Esophagus muscularis mucosa (tissue), 4 donors: ENCODE data around the gene COX6A1. TPM values are rescaled to one million over a fixed set of nuclear protein-coding genes. Genes with fewer than 3 reads are reported as not detected.

ENCODE experiments used
- DNase-seq: peaks from one replicate; pipeline ENCODE4 v3.0.0-alpha.2; 2017; ENCODE audit errors: extremely low spot score
- H3K27ac ChIP-seq, 4 donors: fragments of 200-600 bp; sonication (generic); replicated peaks in 1 of 4; 1 replicate in 3 of 4; 2 replicates in 1 of 4; pipeline ENCODE4 v1.5.1; 2016 to 2019; ENCODE audit warnings: mild to moderate bottlenecking in 1 of 4
- H3K27me3 ChIP-seq, 4 donors: fragments of 200-600 bp; sonication (generic); one replicate each; pipeline versions ENCODE4 v1.5.1 to v1.6.0; 2016 to 2019
- H3K36me3 ChIP-seq, 4 donors: fragments of 200-600 bp; sonication (generic); one replicate each; pipeline ENCODE4 v1.5.1; 2016 to 2019
- H3K4me1 ChIP-seq, 4 donors: fragments of 200-600 bp; sonication (generic); one replicate each; pipeline ENCODE4 v1.5.1; 2016 to 2019
- H3K4me3 ChIP-seq, 4 donors: fragments of 200-600 bp; sonication (generic); 1 replicate in 2 of 4; 2 replicates in 2 of 4; pipeline ENCODE4 v1.5.1; 2016 to 2019; ENCODE audit warnings: mild to moderate bottlenecking in 4 of 4, moderate library complexity in 1 of 4
- H3K9me3 ChIP-seq, 4 donors: fragments of 200-600 bp; sonication (generic); 1 replicate in 3 of 4; 2 replicates in 1 of 4; pipeline ENCODE4 v1.5.1; 2016 to 2019
- EP300 ChIP-seq: sonication (generic); formaldehyde crosslinking; IDR thresholded peaks from one replicate; pipeline ENCODE4 v1.6.1; 2017; ENCODE audit warnings: antibody characterized with exemption
- POLR2A ChIP-seq: fragments of 450-650 bp; IDR thresholded peaks from one replicate; pipeline ENCODE4 v1.6.1; 2017; ENCODE audit warnings: antibody characterized with exemption, moderate library complexity, mild to moderate bottlenecking, low read depth
- POLR2AphosphoS5 ChIP-seq, 2 donors: sonication (generic); formaldehyde crosslinking; IDR thresholded peaks; one replicate each; pipeline ENCODE4 v1.6.1; 2017; ENCODE audit warnings: antibody characterized with exemption in 2 of 2
- WGBS: methylation state at CpG from one replicate; pipeline ENCODE4 v1.1.5; 2018; 5-methylcytosine and 5-hydroxymethylcytosine counted together
- intact Hi-C: fragments of 100-400 bp; cut with DNase I; formaldehyde crosslinking; loops from one replicate; pipeline ENCODE4 v1.15.1; 2023
- total RNA-seq, 4 donors: library from RNA; depleted of rRNA; stranded (reverse); fragments of >200 nt; gene quantifications; one replicate each; pipeline versions ENCODE4 v1.1.0 to v1.2.1, GENCODE V29; 2016
- TF ChIP-seq, protein P1 (sequence below), 3 experiments: fragments of 200-600 bp in 2 of 3; fragments of 450-650 bp in 1 of 3; sonication (generic) in 2 of 3; IDR thresholded peaks; one replicate each; pipeline ENCODE4 v1.5.1; 2017 to 2019; ENCODE audit warnings: antibody characterized with exemption in 3 of 3, mild to moderate bottlenecking in 2 of 3, moderate library complexity in 1 of 3

Gene COX6A1
- total RNA-seq, 4 donors from 2014 or later = 499 to 689 (median 548) TPM

DNA sequence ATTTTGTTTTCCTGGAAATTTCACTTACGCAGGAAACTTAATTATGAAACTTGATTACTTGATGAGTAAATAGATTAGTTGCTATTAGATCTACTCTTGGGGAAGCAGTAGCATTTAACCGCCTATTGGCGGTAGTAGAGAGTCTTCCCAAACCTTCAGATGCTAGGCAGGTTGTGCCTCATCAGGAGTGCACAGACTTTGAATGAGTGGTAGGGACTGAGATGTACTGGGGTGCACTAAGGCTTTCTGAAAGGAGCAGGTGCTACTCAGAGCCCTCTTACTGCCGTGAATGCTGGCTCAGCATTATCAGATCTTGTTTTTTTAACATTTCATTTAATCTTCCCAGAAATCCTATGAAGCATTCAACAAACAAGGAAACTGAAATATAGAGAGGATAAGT, 16.1 kb downstream of the COX6A1 start:
- TF ChIP-seq POLR2AphosphoS5 (IDR thresholded peaks at IDR 0.05) = no peak
- TF ChIP-seq EP300 = no peak
- TF ChIP-seq, protein P1, sequence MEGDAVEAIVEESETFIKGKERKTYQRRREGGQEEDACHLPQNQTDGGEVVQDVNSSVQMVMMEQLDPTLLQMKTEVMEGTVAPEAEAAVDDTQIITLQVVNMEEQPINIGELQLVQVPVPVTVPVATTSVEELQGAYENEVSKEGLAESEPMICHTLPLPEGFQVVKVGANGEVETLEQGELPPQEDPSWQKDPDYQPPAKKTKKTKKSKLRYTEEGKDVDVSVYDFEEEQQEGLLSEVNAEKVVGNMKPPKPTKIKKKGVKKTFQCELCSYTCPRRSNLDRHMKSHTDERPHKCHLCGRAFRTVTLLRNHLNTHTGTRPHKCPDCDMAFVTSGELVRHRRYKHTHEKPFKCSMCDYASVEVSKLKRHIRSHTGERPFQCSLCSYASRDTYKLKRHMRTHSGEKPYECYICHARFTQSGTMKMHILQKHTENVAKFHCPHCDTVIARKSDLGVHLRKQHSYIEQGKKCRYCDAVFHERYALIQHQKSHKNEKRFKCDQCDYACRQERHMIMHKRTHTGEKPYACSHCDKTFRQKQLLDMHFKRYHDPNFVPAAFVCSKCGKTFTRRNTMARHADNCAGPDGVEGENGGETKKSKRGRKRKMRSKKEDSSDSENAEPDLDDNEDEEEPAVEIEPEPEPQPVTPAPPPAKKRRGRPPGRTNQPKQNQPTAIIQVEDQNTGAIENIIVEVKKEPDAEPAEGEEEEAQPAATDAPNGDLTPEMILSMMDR (IDR thresholded peaks at IDR 0.05) = peak; percentile 19 to 69 (median 32)
- no peak for TF ChIP-seq POLR2A
- peaks cover 0 to 7% (median under 1%) of the 10 kb centered on the region in 4 donors for H3K4me1 ChIP-seq
- H3K9me3 ChIP-seq = no peaks in the 10 kb centered on the region
- DNase-seq = no peak
- no peaks in the 10 kb centered on the region for H3K27me3 ChIP-seq
- intact Hi-C loops = no loop called here
- H3K36me3 ChIP-seq = peaks cover 30 to 75% (median 58%) of the 10 kb centered on the region in 4 donors
- H3K4me3 ChIP-seq = no peak overlapping the region
- no peak overlapping the region for H3K27ac ChIP-seq
- 66% methylated on average over 4 of the region's 4 CpGs for WGBS

DNA sequence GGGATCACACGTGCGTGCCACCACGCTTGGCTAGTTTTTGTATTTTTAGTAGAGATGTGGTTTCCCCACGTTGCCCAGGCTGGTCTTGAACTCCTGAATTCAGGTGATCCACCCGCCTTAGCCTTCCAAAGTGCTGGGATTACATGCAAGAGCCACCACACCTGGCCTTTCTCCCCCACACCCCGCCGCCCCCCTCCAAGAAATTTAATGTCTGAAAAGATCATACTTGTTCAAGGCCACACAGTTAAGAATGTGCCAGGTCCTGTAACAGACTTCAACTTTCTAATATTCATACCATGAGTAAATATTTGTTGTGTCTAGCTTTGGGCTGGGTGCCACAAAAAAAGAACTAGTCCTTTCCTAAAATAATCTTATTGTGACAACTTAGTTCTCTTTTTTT, 17.4 kb downstream of the COX6A1 start:
- H3K27ac ChIP-seq = no peak overlapping the region

DNA sequence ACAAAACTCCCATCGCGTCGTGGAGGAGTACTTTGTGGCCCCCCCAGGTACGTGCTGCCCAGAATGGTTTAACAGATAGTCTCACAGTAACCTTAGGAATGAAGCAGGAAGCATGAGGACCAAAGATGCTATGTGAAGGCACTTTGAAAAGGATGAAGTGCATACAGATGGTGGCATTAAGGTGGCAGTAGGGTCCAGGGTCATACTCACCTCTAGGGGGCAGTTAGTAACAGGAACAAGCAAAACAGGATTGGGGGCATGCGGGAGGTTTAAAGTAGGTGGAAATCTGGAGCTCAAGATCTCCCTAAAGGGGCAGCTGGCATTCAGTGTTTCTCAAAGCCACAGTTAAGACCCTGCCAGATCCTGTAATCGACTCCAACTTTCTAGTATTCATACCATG, 19.2 kb downstream of the COX6A1 start:
- Histone ChIP-seq H3K36me3 (peaks cover 54 to 86% (median 80%) of the 10 kb centered on the region in 4 donors), H3K27ac (no peak overlapping the region), H3K4me1 (no peaks in the 10 kb centered on the region), H3K4me3 (no peak overlapping the region), H3K9me3 (no peaks in the 10 kb centered on the region), H3K27me3 (no peaks in the 10 kb centered on the region)
- TF ChIP-seq, protein P1 (IDR thresholded peaks at IDR 0.05) = no peak
- no peak for TF ChIP-seq EP300
- no peak for TF ChIP-seq POLR2A
- TF ChIP-seq POLR2AphosphoS5 (IDR thresholded peaks at IDR 0.05) = no peak
- intact Hi-C loops = no loop called here
- WGBS = 82% methylated on average over 6 of the region's 6 CpGs
- no peak for DNase-seq

More for the DNA sequence above, 17.4 kb downstream of the COX6A1 start:
- H3K36me3 ChIP-seq = peaks cover 42 to 80% (median 70%) of the 10 kb centered on the region in 4 donors
- H3K9me3 ChIP-seq = no peaks in the 10 kb centered on the region
- intact Hi-C loops = no loop called here
- no peak overlapping the region for H3K4me3 ChIP-seq
- 93% methylated on average over 7 of the region's 7 CpGs for WGBS
- TF ChIP-seq EP300 = no peak
- no peak for TF ChIP-seq POLR2AphosphoS5 (IDR thresholded peaks at IDR 0.05)
- TF ChIP-seq, protein P1 (IDR thresholded peaks at IDR 0.05) = no peak
- TF ChIP-seq POLR2A = no peak
- H3K27me3 ChIP-seq = no peaks in the 10 kb centered on the region
- DNase-seq = no peak
- H3K4me1 ChIP-seq = no peaks in the 10 kb centered on the region

DNA sequence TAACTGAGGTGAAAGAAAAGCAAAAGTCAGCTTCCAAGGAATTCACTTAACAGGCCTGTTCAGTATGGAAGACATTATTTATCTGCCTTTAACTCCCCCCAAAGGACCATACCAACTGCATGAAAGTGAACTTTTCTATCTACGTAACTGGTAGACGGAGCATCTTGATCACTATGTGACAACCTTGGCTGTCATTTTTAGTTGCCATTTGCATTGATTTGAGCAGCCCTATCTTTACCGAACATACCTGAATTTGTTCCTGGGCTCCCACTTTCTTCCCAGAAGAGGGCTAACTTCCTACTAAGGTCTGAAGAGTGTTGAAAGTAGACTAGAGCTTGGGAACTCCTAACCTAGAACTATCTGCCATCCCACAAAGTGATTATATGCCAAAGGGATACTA, 22.2 kb downstream of the COX6A1 start:
- DNase-seq = no peak
- WGBS = 78% methylated on average over 3 of the region's 3 CpGs
- Histone ChIP-seq H3K4me3 (no peak overlapping the region), H3K9me3 (no peaks in the 10 kb centered on the region), H3K4me1 (no peaks in the 10 kb centered on the region), H3K36me3 (peaks cover 66 to 98% (median 95%) of the 10 kb centered on the region in 4 donors), H3K27ac (no peak overlapping the region), H3K27me3 (no peaks in the 10 kb centered on the region)
- TF ChIP-seq, protein P1 (IDR thresholded peaks at IDR 0.05) = no peak
- TF ChIP-seq EP300 (no peak), POLR2A (no peak), POLR2AphosphoS5 (IDR thresholded peaks at IDR 0.05) (no peak)
- intact Hi-C loops = no loop called here

DNA sequence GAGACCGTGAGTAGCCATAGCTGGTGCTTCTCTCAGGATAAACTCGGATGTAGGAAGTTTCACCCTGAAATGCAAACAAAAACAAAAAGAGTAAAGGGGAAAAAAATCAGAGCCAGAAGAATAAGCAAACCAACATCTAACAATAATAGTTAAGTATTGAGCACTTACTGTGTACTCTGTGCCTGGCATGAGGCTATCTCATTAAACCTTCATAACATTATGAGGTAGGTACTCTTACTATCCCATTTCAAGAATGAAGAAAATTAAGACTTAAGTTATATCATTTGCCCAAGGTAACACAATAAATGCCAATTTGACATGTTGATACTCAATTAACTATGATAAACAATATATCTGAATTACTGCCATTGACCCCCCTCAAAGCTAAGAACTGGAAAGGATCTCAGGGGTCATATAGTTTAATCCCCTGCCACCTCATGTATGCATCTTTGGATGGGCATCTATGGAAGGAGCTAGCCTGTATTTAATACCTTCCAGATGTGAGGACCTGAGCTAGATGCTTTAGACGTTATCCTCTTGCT, 24.3 kb downstream of the COX6A1 start:
- Histone ChIP-seq H3K4me3 (no peak overlapping the region), H3K27me3 (no peaks in the 10 kb centered on the region), H3K36me3 (peaks cover 59 to 99% (median 89%) of the 10 kb centered on the region in 4 donors), H3K27ac (no peak overlapping the region), H3K4me1 (peaks cover 12 to 17% (median 15%) of the 10 kb centered on the region in 4 donors), H3K9me3 (no peaks in the 10 kb centered on the region)
- 69% methylated on average over 3 of the region's 3 CpGs for WGBS
- no peak for DNase-seq
- intact Hi-C loops = no loop called here
- TF ChIP-seq POLR2A (no peak), POLR2AphosphoS5 (IDR thresholded peaks at IDR 0.05) (no peak), EP300 (no peak)
- TF ChIP-seq, protein P1 (IDR thresholded peaks at IDR 0.05) = no peak
